HG03571 (cell line): ENCODE measurements around the gene MAPT.

Experiments used
- ATAC-seq: cut with Tn5 transposase; IDR thresholded peaks from one replicate; pipeline ENCODE4 v1.9.1; 2021; ENCODE audit not compliant: unreplicated experiment

MAPT gene

GRCh38 chr17:45894022-45894784, at the start of gene MAPT:
Gene MAPT (plus strand): TSS chr17:45894554. CDS start chr17:45962338, 67,784 bp downstream.
- no peak for ATAC-seq

GRCh38 chr17:45844695-45845375, 49.5 kb upstream of the MAPT start, which contains the start of gene SPPL2C:
Gene SPPL2C (plus strand): TSS chr17:45844881. CDS start chr17:45844907, 26 bp downstream.
- no peak for ATAC-seq

DNA sequence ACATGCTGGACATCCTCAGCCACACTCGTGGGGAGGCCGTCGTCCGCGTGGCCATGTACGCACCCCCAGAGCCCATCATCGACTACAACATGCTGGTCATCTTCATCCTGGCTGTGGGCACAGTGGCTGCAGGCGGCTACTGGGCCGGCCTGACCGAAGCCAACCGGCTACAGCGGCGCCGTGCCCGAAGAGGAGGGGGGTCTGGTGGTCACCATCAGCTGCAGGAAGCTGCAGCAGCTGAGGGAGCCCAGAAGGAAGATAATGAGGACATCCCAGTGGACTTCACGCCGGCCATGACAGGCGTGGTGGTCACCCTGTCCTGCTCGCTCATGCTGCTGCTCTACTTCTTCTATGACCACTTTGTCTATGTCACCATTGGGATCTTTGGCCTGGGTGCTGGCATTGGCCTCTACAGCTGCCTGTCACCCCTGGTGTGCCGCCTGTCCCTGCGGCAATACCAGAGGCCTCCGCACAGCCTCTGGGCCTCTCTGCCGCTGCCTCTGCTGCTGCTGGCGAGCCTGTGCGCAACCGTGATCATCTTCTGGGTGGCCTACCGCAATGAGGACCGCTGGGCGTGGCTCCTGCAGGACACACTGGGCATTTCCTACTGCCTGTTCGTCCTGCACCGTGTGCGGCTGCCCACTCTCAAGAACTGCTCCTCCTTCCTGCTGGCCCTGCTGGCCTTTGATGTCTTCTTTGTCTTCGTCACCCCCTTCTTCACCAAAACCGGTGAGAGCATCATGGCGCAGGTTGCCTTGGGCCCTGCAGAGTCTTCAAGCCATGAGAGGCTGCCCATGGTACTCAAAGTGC, 48.8 kb upstream of the MAPT start:
- no peak for ATAC-seq

DNA sequence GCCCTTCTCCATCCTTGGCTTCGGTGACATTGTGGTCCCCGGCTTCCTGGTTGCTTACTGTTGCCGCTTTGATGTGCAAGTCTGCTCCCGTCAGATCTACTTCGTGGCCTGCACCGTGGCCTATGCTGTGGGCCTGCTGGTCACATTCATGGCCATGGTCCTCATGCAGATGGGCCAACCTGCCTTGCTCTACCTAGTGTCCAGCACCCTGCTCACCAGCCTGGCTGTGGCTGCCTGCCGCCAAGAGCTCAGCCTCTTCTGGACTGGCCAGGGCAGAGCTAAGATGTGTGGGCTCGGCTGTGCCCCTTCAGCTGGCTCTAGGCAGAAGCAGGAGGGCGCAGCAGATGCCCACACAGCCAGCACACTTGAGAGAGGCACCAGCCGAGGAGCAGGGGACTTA, 48.1 kb upstream of the MAPT start:
- no peak for ATAC-seq

- no peak for ATAC-seq
Observed at GRCh38 chr17:45846646-45847045, 47.7 kb upstream of the MAPT start.

DNA sequence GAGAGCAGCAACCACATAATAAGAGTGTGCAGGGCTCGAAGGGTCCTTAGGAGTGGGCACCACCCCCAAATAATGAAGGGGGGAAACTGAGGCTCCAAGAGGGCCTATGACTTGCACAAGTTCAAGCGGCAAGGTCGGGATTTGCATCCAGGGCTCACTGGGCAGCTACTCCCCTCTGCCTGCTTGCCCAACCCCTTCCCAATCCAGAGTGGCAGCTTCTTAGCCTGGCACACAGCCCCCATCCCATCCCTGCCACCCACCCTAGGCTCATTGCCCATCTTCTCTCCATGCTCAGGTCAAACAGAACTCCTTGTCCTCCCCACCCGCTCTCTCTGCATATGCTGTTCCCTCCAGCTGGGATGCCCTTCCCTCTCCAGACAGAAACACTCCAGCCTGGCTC, 47.3 kb upstream of the MAPT start:
- ATAC-seq = no peak

DNA sequence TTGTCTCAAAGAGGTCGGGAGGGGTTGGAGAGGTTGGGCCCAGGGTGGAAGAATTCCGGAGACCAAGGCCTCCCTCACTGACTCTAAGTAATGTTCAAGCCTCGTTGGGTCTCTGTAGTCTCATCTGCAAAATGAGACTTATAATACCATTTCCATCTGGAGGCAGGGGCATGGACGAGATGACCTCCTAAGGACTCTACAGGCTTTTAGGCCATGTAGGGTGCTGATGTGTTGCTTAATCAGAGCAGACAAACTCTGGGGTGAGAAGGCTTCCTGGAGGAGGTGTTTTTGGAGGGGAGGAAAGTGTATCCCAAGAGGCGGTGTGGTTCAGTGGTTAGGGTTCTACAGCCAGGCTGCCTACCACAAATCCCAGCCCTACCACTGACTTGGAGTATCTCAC, 46.6 kb upstream of the MAPT start:
- no peak for ATAC-seq

DNA sequence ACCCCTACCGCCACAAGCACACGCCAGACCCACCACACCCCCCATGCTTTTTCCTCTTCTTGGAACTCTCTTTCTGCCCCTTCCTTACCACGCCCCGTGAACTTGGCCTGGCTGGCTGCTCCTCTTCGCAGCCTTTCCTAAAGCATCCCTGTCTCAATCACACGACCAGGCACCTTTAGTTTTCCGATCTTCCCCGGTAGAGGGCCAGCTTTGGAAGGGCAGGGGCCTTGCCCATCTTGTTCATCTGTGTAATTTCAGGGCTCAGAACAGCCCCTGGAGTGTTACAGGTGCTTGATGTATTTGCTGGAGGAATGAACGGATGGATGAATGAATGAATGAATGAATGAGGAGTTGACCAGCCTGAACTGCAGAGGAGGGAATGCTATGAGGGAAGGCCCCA, 45.9 kb upstream of the MAPT start:
- no peak for ATAC-seq

DNA sequence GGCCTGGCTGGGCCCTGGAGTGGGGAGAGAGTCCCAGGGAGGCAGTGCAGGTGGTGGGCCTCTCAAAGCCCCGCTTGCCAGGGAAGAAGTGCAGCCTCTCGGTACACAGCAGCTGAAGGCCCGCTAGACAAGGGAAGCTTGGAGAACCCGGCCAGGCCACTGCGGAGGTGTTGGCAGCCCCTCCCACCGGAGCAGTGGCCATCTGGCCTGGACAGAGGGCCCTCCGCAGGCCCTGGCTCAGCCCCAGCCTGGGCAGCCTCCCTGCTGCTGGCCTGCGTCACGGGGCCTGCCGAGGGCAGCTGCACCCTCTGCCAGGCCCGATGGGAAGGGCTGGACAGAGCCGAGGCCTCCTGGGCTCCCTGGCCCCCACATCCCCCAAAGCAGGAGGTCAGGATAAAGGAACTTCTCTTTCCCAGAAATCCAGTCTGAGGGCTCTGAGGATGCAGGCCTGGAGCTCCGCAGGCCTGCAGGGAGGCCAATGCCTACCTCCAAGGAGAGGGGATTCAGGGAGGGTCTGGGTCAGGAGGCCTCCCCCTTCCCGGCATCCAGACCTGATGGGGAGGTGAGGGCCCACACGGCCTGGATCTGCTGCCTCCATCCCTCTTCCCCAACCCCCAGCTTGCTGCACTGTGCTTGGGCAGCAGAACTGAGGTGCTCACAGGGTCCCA, 45.4 kb upstream of the MAPT start:
- no peak for ATAC-seq

DNA sequence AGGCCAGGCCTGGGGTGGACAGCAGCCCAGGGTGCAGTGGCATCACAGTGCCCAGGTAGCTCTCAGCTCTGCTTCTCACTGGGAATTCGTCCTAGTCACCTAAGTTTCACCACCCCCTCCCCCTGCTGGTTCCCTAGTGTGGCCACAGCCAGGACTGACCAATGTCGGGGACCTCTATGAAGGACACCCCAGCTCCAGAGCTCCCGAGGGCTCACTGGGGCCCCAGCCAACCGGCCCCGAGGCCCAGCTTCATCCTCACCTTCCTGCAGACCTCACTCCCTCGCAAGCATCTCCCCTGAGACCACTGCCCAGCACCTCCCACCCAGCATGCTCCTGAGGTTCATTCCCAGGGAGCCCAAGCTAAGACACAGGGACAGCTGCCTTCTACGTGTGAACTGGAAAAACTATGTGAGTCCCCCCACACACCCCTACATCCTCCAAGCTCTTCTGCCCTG, 44.8 kb upstream of the MAPT start:
- no peak for ATAC-seq

DNA sequence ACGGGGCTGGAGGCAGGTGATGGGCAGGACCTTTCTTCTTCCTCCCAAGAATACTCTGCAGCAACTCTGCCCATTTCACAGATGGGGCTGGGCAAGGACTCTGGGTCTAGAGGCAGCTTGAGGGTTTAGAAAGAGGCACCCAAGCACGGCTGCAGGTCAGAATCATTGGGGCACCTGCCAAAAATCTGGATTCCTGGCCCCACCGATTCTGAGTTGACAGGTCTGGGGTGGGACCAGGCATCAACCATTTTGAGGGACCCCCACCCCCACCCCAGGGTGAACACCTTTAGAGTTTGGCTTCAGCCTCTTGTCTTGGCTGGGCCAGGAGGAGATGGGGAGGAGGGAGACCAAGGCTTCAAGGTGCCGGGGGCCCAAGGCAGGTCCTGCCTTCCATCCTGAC, 44.3 kb upstream of the MAPT start:
- ATAC-seq = no peak

GRCh38 chr17:45850468-45850867, 43.9 kb upstream of the MAPT start:
- no peak for ATAC-seq

GRCh38 chr17:45851022-45851421, 43.3 kb upstream of the MAPT start:
- ATAC-seq = no peak

DNA sequence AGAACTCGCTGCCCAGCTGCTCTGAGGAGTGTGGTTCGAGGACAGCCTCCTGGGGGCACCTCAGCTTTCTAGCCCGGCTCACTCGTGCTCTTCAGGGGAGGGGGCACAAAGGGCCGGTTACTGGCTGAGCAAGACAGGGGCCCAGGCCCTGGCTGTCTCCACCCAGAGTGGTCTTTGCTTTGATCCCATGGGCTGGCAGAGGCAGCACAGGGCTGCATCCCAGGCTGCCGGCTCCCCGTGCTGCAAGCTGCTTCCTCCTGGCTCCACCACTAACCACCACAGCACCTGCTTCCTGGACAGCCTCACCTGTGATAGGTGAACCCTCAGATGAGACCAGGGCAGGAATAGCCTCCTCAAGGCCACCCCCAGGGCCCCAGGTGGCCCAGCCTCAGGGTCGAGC, 42.9 kb upstream of the MAPT start:
- ATAC-seq = no peak

GRCh38 chr17:45851873-45852272, 42.5 kb upstream of the MAPT start:
- ATAC-seq = no peak

GRCh38 chr17:45852535-45853297, 41.6 kb upstream of the MAPT start:
- ATAC-seq = no peak

GRCh38 chr17:45854209-45854608, 40.1 kb upstream of the MAPT start:
- no peak for ATAC-seq

GRCh38 chr17:45855691-45856336, 38.5 kb upstream of the MAPT start:
- ATAC-seq = no peak

DNA sequence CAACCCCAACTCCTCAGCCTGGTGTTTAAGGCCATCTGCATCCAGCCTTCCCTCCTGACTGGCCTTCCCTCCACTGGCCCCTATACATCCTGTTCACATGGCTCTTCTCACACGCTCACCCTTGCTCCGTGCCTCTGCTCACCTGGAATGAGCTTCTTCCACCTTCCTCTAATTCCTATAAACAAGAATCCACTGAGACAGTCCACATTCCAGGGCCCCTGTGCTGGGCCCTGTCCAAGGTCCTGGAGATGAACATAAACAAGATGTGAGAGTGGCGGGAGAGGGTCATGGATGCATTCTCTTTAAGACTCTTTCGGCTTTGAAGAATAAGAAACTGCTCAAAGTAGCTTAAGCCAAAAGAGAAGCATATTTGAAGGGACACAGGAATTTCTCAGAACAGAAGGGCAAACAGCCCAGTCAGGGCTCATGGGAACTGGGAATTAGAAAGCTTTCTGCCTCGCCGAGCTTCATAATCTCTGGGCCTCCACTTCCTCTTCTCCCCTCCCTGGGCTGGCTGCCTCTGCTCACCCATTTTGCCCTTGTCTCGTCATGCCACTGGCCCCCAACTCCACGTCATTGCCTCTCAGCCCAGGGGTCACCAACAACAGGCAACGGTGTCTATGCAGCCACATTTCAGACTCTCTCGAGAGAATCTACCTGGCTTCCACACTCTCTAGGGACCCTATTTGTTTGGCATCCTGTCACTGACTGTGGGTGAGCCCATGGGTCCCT, 36.2 kb upstream of the MAPT start:
- no peak for ATAC-seq
